T-cell (primary cell): Measurements from ENCODE around the gene CWC27. TPM values are rescaled to one million over a fixed set of nuclear protein-coding genes. Genes with fewer than 3 reads are reported as not detected.

Source experiments
- ATAC-seq, 4 experiments: fragments of 200-7000 bp in 3 of 4; fragments of 150-1000 bp in 1 of 4; cut with Tn5 transposase; replicated peaks in 1 of 4; 1 replicate in 3 of 4; 2 replicates in 1 of 4; pipeline ENCODE4 v1.10.0; 2021; ENCODE audit warnings: moderate library complexity in 3 of 4, mild to moderate bottlenecking in 2 of 4, moderate number of reproducible peaks in 1 of 4
- CTCF ChIA-PET, 2 donors: fragments of 300-600 bp; sonication (Branson Sonifier 250); formaldehyde crosslinking; loops; one replicate each; lab custom pipeline; 2022; ENCODE audit warnings: antibody characterized with exemption in 2 of 2; lab: Charles Lee
- POLR2A ChIA-PET, 2 donors: fragments of 300-600 bp; sonication (Branson Sonifier 250); formaldehyde crosslinking; loops; one replicate each; lab custom pipeline; 2022; ENCODE audit warnings: antibody characterized with exemption in 2 of 2; lab: Charles Lee
- DNase-seq, 35 experiments: peaks; one replicate each; pipeline versions ENCODE4 v3.0.0 to v3.0.0-alpha.2; 2013 to 2023
- H3K27ac ChIP-seq: one replicate; pipeline ENCODE4 v1.5.1; 2013; ENCODE audit warnings: low read length
- H3K27me3 ChIP-seq, 2 experiments: replicated peaks in 1 of 2; 1 replicate in 1 of 2; 2 replicates in 1 of 2; pipeline versions ENCODE4 v1.6.1 to v1.7.0; 2013; ENCODE audit warnings: low read length in 1 of 2, mixed read lengths in 1 of 2; ENCODE audit not compliant: control insufficient read depth in 2 of 2, insufficient read depth in 2 of 2; ENCODE audit errors: extremely low read depth in 1 of 2
- H3K36me3 ChIP-seq, 2 donors: 1 replicate in 1 of 2; 2 replicates in 1 of 2; pipeline versions ENCODE4 v1.6.1 to v1.7.0; 2013; ENCODE audit warnings: low read length in 1 of 2; ENCODE audit not compliant: control insufficient read depth in 2 of 2, insufficient read depth in 1 of 2; ENCODE audit errors: extremely low read depth in 1 of 2
- H3K4me1 ChIP-seq, 2 experiments: 1 replicate in 1 of 2; 2 replicates in 1 of 2; pipeline versions ENCODE4 v1.6.1 to v1.7.0; 2013; ENCODE audit warnings: low read length in 2 of 2, mixed read lengths in 1 of 2; ENCODE audit not compliant: insufficient read depth in 2 of 2, control insufficient read depth in 1 of 2; ENCODE audit errors: extremely low read depth in 1 of 2
- H3K4me3 ChIP-seq, 2 donors: 1 replicate in 1 of 2; 2 replicates in 1 of 2; pipeline versions ENCODE4 v1.5.1 to v1.7.0; 2013; ENCODE audit warnings: mild to moderate bottlenecking in 2 of 2, low read length in 1 of 2, moderate library complexity in 1 of 2; ENCODE audit not compliant: control insufficient read depth in 1 of 2; ENCODE audit errors: extremely low read depth in 1 of 2
- H3K9me3 ChIP-seq: 2 replicates; pipeline ENCODE4 v1.7.0; 2013
- H3K27ac Mint-ChIP-seq, 2 donors: one replicate each; pipeline ENCODE4 v1.8.0; 2020 to 2021; ENCODE audit warnings: mild to moderate bottlenecking in 2 of 2, mixed read lengths in 2 of 2
- H3K27me3 Mint-ChIP-seq, 2 donors: one replicate each; pipeline ENCODE4 v1.8.0; 2021 to 2022; ENCODE audit warnings: mixed read lengths in 2 of 2
- H3K36me3 Mint-ChIP-seq: one replicate; pipeline ENCODE4 v1.8.0; 2021; ENCODE audit warnings: mixed read lengths
- H3K4me1 Mint-ChIP-seq, 3 donors: one replicate each; pipeline ENCODE4 v1.8.0; 2020 to 2022; ENCODE audit warnings: mixed read lengths in 3 of 3, mild to moderate bottlenecking in 1 of 3
- H3K4me3 Mint-ChIP-seq, 3 donors: one replicate each; pipeline ENCODE4 v1.8.0; 2020 to 2022; ENCODE audit warnings: mild to moderate bottlenecking in 3 of 3, mixed read lengths in 3 of 3, moderate library complexity in 3 of 3
- H3K9me3 Mint-ChIP-seq, 3 donors: one replicate each; pipeline ENCODE4 v1.8.0; 2020 to 2022; ENCODE audit warnings: mixed read lengths in 3 of 3
- WGBS: methylation state at CpG from one replicate; pipeline ENCODE4 v1.1.5; 2013; ENCODE audit warnings: missing lambda C conversion rate; ENCODE audit not compliant: insufficient coverage; 5-methylcytosine and 5-hydroxymethylcytosine counted together
- total RNA-seq, 35 experiments: library from RNA in 6 of 35; stranded (reverse) in 6 of 35; fragments of 120-200 nt in 1 of 35; gene quantifications; one replicate each; pipeline versions ENCODE4 v1.2.1 to v1.2.4 and lab custom pipeline; 2013 to 2026

The CWC27 gene
- total RNA-seq, 5 donors from 2014 or later (not counting 1 experiment from before 2014, with no cell fraction given), result 15.5 to 32.3 (median 18.8) TPM

DNA sequence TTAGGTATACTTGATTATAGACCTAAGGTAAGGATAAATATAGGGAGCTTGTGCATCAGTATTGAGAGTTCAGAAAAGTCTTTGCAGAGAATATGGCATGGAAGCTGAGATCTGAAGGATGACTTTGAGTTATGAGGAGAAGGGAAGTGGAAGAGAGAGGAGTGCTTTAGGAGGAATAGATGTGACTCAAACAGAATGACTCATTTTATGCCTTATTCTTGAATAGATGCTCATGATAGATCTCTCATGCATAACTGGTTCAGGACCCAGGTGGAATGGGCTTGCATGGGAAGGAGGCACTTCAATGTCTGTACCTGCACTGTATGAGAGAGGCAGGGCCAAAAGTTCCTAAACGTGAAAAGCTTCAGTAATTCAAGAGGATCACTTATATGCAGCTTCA lies 103.3 kb downstream of the CWC27 start:
- no peak for DNase-seq
- Mint-ChIP-seq H3K27ac (no peak overlapping the region), H3K4me1 (no peaks in the 10 kb centered on the region), H3K27me3 (no peaks in the 10 kb centered on the region), H3K9me3 (no peaks in the 10 kb centered on the region), H3K36me3 (peaks cover 20% of the 10 kb centered on the region), H3K4me3 (no peak overlapping the region)
- no peak overlapping the region for H3K4me3 ChIP-seq
- no peaks in the 10 kb centered on the region for H3K36me3 ChIP-seq
- ChIA-PET POLR2A (no interaction called here), CTCF (no interaction called here)
- WGBS, result no CpG with 5 or more reads among the region's 1 CpG
- no peak overlapping the region for H3K27ac ChIP-seq
- H3K9me3 ChIP-seq, result no peaks in the 10 kb centered on the region
- ATAC-seq, result no peak
- no peaks in the 10 kb centered on the region for H3K27me3 ChIP-seq
- H3K4me1 ChIP-seq, result no peaks in the 10 kb centered on the region

GRCh38 chr5:64873441-64873840 lies 104.7 kb downstream of the CWC27 start:
- POLR2A ChIA-PET, result no interaction called here

DNA sequence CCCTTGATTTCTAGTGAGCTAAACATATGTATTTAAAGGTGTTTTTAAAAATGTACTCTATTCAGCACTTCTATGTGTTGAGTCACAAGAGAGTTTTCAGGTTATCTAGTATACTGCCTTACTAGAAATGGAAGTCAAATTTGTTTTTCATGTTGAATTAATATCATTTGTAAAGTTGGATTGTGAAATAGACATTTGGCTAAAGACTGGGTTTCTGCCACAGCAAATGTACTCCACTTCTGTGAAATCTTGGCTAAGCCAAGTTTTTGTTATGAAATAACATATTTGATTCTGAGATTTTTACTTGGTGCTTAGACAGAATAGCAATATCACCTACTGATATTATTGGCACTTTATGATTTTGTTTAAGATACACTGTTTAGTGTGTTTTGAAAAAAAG lies 106.0 kb downstream of the CWC27 start:
- Histone ChIP-seq H3K4me3 (no peak overlapping the region), H3K9me3 (no peaks in the 10 kb centered on the region), H3K27ac (no peak overlapping the region), H3K27me3 (no peaks in the 10 kb centered on the region), H3K4me1 (no peaks in the 10 kb centered on the region), H3K36me3 (no peaks in the 10 kb centered on the region)
- DNase-seq, result no peak
- H3K4me3 Mint-ChIP-seq, result no peak overlapping the region
- H3K36me3 Mint-ChIP-seq, result peaks cover 24% of the 10 kb centered on the region
- POLR2A ChIA-PET, result no interaction called here
- no peaks in the 10 kb centered on the region for H3K27me3 Mint-ChIP-seq
- no peak for ATAC-seq
- no peaks in the 10 kb centered on the region for H3K9me3 Mint-ChIP-seq
- H3K4me1 Mint-ChIP-seq, result no peaks in the 10 kb centered on the region
- CTCF ChIA-PET, result interaction anchor here in 1 of 2 donors (0.6 kb wide), 1 partner anchor 37 kb away, joined by 5 read pairs; no protein-coding TSS in a partner anchor
- H3K27ac Mint-ChIP-seq, result no peak overlapping the region

More at GRCh38 chr5:64873441-64873840, 104.7 kb downstream of the CWC27 start:
- Mint-ChIP-seq H3K27me3 (no peaks in the 10 kb centered on the region), H3K4me1 (no peaks in the 10 kb centered on the region), H3K36me3 (peaks cover 24% of the 10 kb centered on the region), H3K4me3 (no peak overlapping the region), H3K27ac (no peak overlapping the region), H3K9me3 (no peaks in the 10 kb centered on the region)
- no peak for DNase-seq
- Histone ChIP-seq H3K36me3 (no peaks in the 10 kb centered on the region), H3K27ac (no peak overlapping the region), H3K27me3 (no peaks in the 10 kb centered on the region), H3K9me3 (no peaks in the 10 kb centered on the region), H3K4me3 (no peak overlapping the region), H3K4me1 (no peaks in the 10 kb centered on the region)
- ATAC-seq, result no peak
- CTCF ChIA-PET, result no interaction called here

- no peak overlapping the region for H3K4me3 Mint-ChIP-seq
- Histone ChIP-seq H3K4me1 (no peaks in the 10 kb centered on the region), H3K4me3 (no peak overlapping the region), H3K9me3 (no peaks in the 10 kb centered on the region), H3K36me3 (no peaks in the 10 kb centered on the region), H3K27me3 (no peaks in the 10 kb centered on the region), H3K27ac (no peak overlapping the region)
- H3K36me3 Mint-ChIP-seq, result peaks cover 26% of the 10 kb centered on the region
- no peaks in the 10 kb centered on the region for H3K27me3 Mint-ChIP-seq
- H3K27ac Mint-ChIP-seq, result no peak overlapping the region
- no peaks in the 10 kb centered on the region for H3K4me1 Mint-ChIP-seq
- ChIA-PET CTCF (no interaction called here), POLR2A (no interaction called here)
- DNase-seq, result no peak
- WGBS, result no CpG with 5 or more reads among the region's 1 CpG
- H3K9me3 Mint-ChIP-seq, result peaks cover 0 to 1% (median 0%) of the 10 kb centered on the region in 3 donors
- ATAC-seq, result no peak
Observed at GRCh38 chr5:64876203-64876602, 107.5 kb downstream of the CWC27 start.

GRCh38 chr5:64880821-64881220 lies 112.1 kb downstream of the CWC27 start:
- no peak overlapping the region for H3K27ac Mint-ChIP-seq
- no peaks in the 10 kb centered on the region for H3K27me3 ChIP-seq
- no peaks in the 10 kb centered on the region for H3K4me1 Mint-ChIP-seq
- CTCF ChIA-PET, result interaction anchor here (0.7 to 1.0 kb wide), 2 partner anchors 9 to 602 kb away, joined by 3 to 4 read pairs; no protein-coding TSS in a partner anchor
- H3K36me3 ChIP-seq, result no peaks in the 10 kb centered on the region
- H3K27me3 Mint-ChIP-seq, result no peaks in the 10 kb centered on the region
- no peak for DNase-seq
- no CpG with 5 or more reads among the region's 1 CpG for WGBS
- POLR2A ChIA-PET, result no interaction called here
- H3K4me3 Mint-ChIP-seq, result no peak overlapping the region
- H3K9me3 ChIP-seq, result no peaks in the 10 kb centered on the region
- H3K27ac ChIP-seq, result no peak overlapping the region
- H3K4me3 ChIP-seq, result no peak overlapping the region
- no peaks in the 10 kb centered on the region for H3K4me1 ChIP-seq
- H3K9me3 Mint-ChIP-seq, result peaks cover 1 to 5% (median 3%) of the 10 kb centered on the region in 3 donors
- H3K36me3 Mint-ChIP-seq, result peaks cover 25% of the 10 kb centered on the region
- no peak for ATAC-seq

DNA sequence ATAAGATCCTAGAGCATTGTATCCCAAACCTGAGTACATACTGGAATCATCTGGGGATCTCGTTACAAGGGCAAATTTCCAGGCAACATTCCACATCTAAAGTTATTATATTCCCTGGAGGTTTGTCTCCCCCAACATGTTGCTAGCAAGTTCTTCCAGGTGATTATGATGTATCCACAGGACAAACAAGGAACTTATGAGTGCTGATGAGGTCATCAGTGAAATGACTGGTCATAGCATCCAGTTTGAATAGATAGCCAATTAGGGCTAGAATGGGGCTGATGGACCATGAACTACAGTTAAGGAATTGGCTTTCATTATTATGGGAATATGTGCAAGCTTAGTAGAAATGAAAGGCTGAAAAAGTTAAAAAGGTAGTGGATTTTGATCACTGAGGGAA lies 115.2 kb downstream of the CWC27 start:
- no peak for ATAC-seq
- no peaks in the 10 kb centered on the region for H3K4me1 Mint-ChIP-seq
- WGBS, result no CpG with 5 or more reads among the region's 1 CpG
- no peaks in the 10 kb centered on the region for H3K9me3 ChIP-seq
- H3K36me3 ChIP-seq, result no peaks in the 10 kb centered on the region
- H3K27ac ChIP-seq, result no peak overlapping the region
- no peak overlapping the region for H3K4me3 Mint-ChIP-seq
- no peak overlapping the region for H3K4me3 ChIP-seq
- H3K27me3 Mint-ChIP-seq, result no peaks in the 10 kb centered on the region
- no peak overlapping the region for H3K27ac Mint-ChIP-seq
- DNase-seq, result no peak
- no peaks in the 10 kb centered on the region for H3K4me1 ChIP-seq
- CTCF ChIA-PET, result no interaction called here
- peaks cover 1 to 5% (median 3%) of the 10 kb centered on the region in 3 donors for H3K9me3 Mint-ChIP-seq
- H3K27me3 ChIP-seq, result no peaks in the 10 kb centered on the region
- H3K36me3 Mint-ChIP-seq, result peaks cover 29% of the 10 kb centered on the region
- POLR2A ChIA-PET, result no interaction called here

DNA sequence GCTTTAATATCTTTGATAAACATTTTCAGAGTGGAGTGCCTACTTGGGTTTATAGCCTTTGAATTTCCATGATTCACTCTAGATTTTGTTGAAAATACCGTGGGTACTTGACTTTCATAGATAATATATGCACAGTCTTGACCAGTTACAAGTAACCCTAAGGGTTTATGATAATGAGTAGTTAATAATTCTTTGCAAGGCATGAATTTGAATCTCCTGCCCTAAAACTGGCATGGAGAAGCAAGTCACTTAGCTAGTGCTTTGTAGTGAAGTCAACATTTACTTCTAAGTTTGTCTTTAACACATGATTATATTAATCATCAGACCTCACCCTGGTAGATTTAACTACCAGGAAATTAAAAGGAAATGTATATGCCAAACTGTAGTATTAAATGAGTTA lies 115.8 kb downstream of the CWC27 start:
- no peak for ATAC-seq
- Mint-ChIP-seq H3K27ac (no peak overlapping the region), H3K4me1 (no peaks in the 10 kb centered on the region), H3K36me3 (peaks cover 31% of the 10 kb centered on the region), H3K27me3 (no peaks in the 10 kb centered on the region), H3K4me3 (no peak overlapping the region), H3K9me3 (peaks cover 1 to 5% (median 3%) of the 10 kb centered on the region in 3 donors)
- Histone ChIP-seq H3K27me3 (no peaks in the 10 kb centered on the region), H3K27ac (no peak overlapping the region), H3K4me3 (no peak overlapping the region), H3K9me3 (no peaks in the 10 kb centered on the region), H3K36me3 (no peaks in the 10 kb centered on the region), H3K4me1 (no peaks in the 10 kb centered on the region)
- DNase-seq, result no peak
- no CpG with 5 or more reads among the region's 1 CpG for WGBS
- POLR2A ChIA-PET, result no interaction called here
- CTCF ChIA-PET, result no interaction called here
